Activated CD4-positive, alpha-beta memory T cell treated with anti-CD3 and anti-CD28 coated beads for 36 hours (primary cell): ENCODE data around the gene RELCH. TPM values are rescaled to one million over a fixed set of nuclear protein-coding genes. Genes with fewer than 3 reads are reported as not detected.

Experiments used
- CTCF ChIA-PET: fragments of 350-600 bp; sonication (Branson Sonifier 250); formaldehyde crosslinking; loops from one replicate; lab custom pipeline; 2021; ENCODE audit warnings: antibody characterized with exemption, inconsistent platforms; lab: Charles Lee
- POLR2A ChIA-PET: fragments of 350-600 bp; sonication (Branson Sonifier 250); formaldehyde crosslinking; loops from one replicate; lab custom pipeline; 2021; ENCODE audit warnings: antibody characterized with exemption; lab: Charles Lee
- DNase-seq: peaks from one replicate; pipeline ENCODE4 v3.0.0-alpha.2; 2020
- H3K27ac Mint-ChIP-seq: one replicate; pipeline ENCODE4 v1.8.0; 2021; ENCODE audit warnings: mixed read lengths
- H3K27me3 Mint-ChIP-seq: one replicate; pipeline ENCODE4 v1.8.0; 2021; ENCODE audit warnings: mixed read lengths
- H3K36me3 Mint-ChIP-seq: one replicate; pipeline ENCODE4 v1.8.0; 2021; ENCODE audit warnings: mixed read lengths
- H3K4me1 Mint-ChIP-seq: one replicate; pipeline ENCODE4 v1.8.0; 2021; ENCODE audit warnings: low read depth, mixed read lengths
- H3K4me3 Mint-ChIP-seq: one replicate; pipeline ENCODE4 v1.8.0; 2021; ENCODE audit warnings: mild to moderate bottlenecking, mixed read lengths
- H3K9me3 Mint-ChIP-seq: one replicate; pipeline ENCODE4 v1.8.0; 2021; ENCODE audit warnings: mixed read lengths
- intact Hi-C: fragments of 100-400 bp; cut with micrococcal nuclease; formaldehyde crosslinking; loops from one replicate; pipeline ENCODE4 v1.15.1; 2023
- total RNA-seq, 2 experiments: library from RNA; stranded (reverse); gene quantifications; one replicate each; pipeline ENCODE4 v1.2.3, GENCODE V29; 2021

Gene RELCH
- total RNA-seq, 2 experiments from 2014 or later = 16.1 to 17.7 TPM

- intact Hi-C loops = no loop called here
- H3K4me1 Mint-ChIP-seq = peaks cover 14% of the 10 kb centered on the region
- ChIA-PET POLR2A (no interaction called here), CTCF (no interaction called here)
- H3K27ac Mint-ChIP-seq = no peak overlapping the region
- no peak overlapping the region for H3K4me3 Mint-ChIP-seq
- H3K27me3 Mint-ChIP-seq = no peaks in the 10 kb centered on the region
- H3K36me3 Mint-ChIP-seq = peaks cover 19% of the 10 kb centered on the region
- H3K9me3 Mint-ChIP-seq = no peaks in the 10 kb centered on the region
- no peak for DNase-seq
These were observed 101.6 kb downstream of the RELCH start for GRCh38 chr18:62288665-62289008.

- Mint-ChIP-seq H3K9me3 (no peaks in the 10 kb centered on the region), H3K27me3 (no peaks in the 10 kb centered on the region), H3K36me3 (peaks cover 16% of the 10 kb centered on the region), H3K27ac (no peak overlapping the region), H3K4me3 (no peak overlapping the region), H3K4me1 (peaks cover 14% of the 10 kb centered on the region)
- no peak for DNase-seq
- ChIA-PET POLR2A (no interaction called here), CTCF (interaction anchor here (1.2 kb wide), 1 partner anchor 137 kb away, joined by 6 read pairs; no protein-coding TSS in a partner anchor)
- intact Hi-C loops = no loop called here
These were observed 102.0 kb downstream of the RELCH start for GRCh38 chr18:62289047-62289446.

GRCh38 chr18:62294073-62294472, 107.0 kb downstream of the RELCH start:
- no peak for DNase-seq
- ChIA-PET POLR2A (no interaction called here), CTCF (interaction anchor here (1.3 kb wide), 1 partner anchor 132 kb away, joined by 5 read pairs; no protein-coding TSS in a partner anchor)
- Mint-ChIP-seq H3K9me3 (no peaks in the 10 kb centered on the region), H3K4me1 (peaks cover 3% of the 10 kb centered on the region), H3K4me3 (no peak overlapping the region), H3K27ac (no peak overlapping the region), H3K36me3 (peaks cover 5% of the 10 kb centered on the region), H3K27me3 (no peaks in the 10 kb centered on the region)
- intact Hi-C loops = no loop called here

GRCh38 chr18:62300359-62300963, 113.4 kb downstream of the RELCH start:
- Mint-ChIP-seq H3K4me1 (peaks cover 8% of the 10 kb centered on the region), H3K27ac (no peak overlapping the region), H3K9me3 (no peaks in the 10 kb centered on the region), H3K36me3 (peaks cover 40% of the 10 kb centered on the region), H3K27me3 (no peaks in the 10 kb centered on the region), H3K4me3 (no peak overlapping the region)
- ChIA-PET CTCF (interaction anchor here (0.5 kb wide), 1 partner anchor 286 kb away, joined by 4 read pairs; no protein-coding TSS in a partner anchor), POLR2A (no interaction called here)
- DNase-seq = no peak
- intact Hi-C loops = no loop called here

GRCh38 chr18:62301322-62301721, 114.3 kb downstream of the RELCH start:
- CTCF ChIA-PET = no interaction called here
- DNase-seq = no peak
- H3K36me3 Mint-ChIP-seq = peaks cover 40% of the 10 kb centered on the region
- intact Hi-C loops = no loop called here
- H3K27ac Mint-ChIP-seq = no peak overlapping the region
- H3K4me1 Mint-ChIP-seq = peaks cover 8% of the 10 kb centered on the region
- POLR2A ChIA-PET = no interaction called here
- H3K9me3 Mint-ChIP-seq = no peaks in the 10 kb centered on the region
- H3K27me3 Mint-ChIP-seq = no peaks in the 10 kb centered on the region
- no peak overlapping the region for H3K4me3 Mint-ChIP-seq

- peaks cover 2% of the 10 kb centered on the region for H3K27me3 Mint-ChIP-seq
- CTCF ChIA-PET = interaction anchor here (0.8 to 1.4 kb wide), 2 partner anchors 12 to 272 kb away, joined by 3 read pairs; partner anchors contain the start of gene TNFRSF11A
- intact Hi-C loops = no loop called here
- POLR2A ChIA-PET = no interaction called here
- H3K4me1 Mint-ChIP-seq = no peaks in the 10 kb centered on the region
- no peak for DNase-seq
- H3K9me3 Mint-ChIP-seq = no peaks in the 10 kb centered on the region
- H3K4me3 Mint-ChIP-seq = no peak overlapping the region
- H3K27ac Mint-ChIP-seq = no peak overlapping the region
- peaks cover 6% of the 10 kb centered on the region for H3K36me3 Mint-ChIP-seq
These were observed 125.8 kb downstream of the RELCH start for GRCh38 chr18:62312851-62313250.

- Mint-ChIP-seq H3K27me3 (peaks cover 20% of the 10 kb centered on the region), H3K4me1 (no peaks in the 10 kb centered on the region), H3K4me3 (no peak overlapping the region), H3K36me3 (no peaks in the 10 kb centered on the region), H3K27ac (no peak overlapping the region), H3K9me3 (no peaks in the 10 kb centered on the region)
- intact Hi-C loops = no loop called here
- ChIA-PET CTCF (no interaction called here), POLR2A (no interaction called here)
- DNase-seq = no peak
These were observed 131.4 kb downstream of the RELCH start for GRCh38 chr18:62318228-62319180.

- H3K36me3 Mint-ChIP-seq = no peaks in the 10 kb centered on the region
- H3K9me3 Mint-ChIP-seq = no peaks in the 10 kb centered on the region
- H3K27me3 Mint-ChIP-seq = peaks cover 35% of the 10 kb centered on the region
- POLR2A ChIA-PET = no interaction called here
- DNase-seq = no peak
- CTCF ChIA-PET = no interaction called here
- H3K27ac Mint-ChIP-seq = no peak overlapping the region
- no peak overlapping the region for H3K4me3 Mint-ChIP-seq
- peaks cover 10% of the 10 kb centered on the region for H3K4me1 Mint-ChIP-seq
- intact Hi-C loops = no loop called here
These were observed 134.1 kb downstream of the RELCH start for GRCh38 chr18:62321201-62321600.

- H3K4me3 Mint-ChIP-seq = no peak overlapping the region
- no peaks in the 10 kb centered on the region for H3K36me3 Mint-ChIP-seq
- H3K9me3 Mint-ChIP-seq = no peaks in the 10 kb centered on the region
- ChIA-PET CTCF (interaction anchor here (0.6 to 1.8 kb wide), 3 partner anchors 8 to 1628 kb away, joined by 3 to 8 read pairs (median 4); no protein-coding TSS in a partner anchor), POLR2A (interaction anchor here (0.7 kb wide), 1 partner anchor 199 kb away, joined by 3 read pairs; the partner anchor contains the start of gene ZCCHC2)
- H3K27me3 Mint-ChIP-seq = peaks cover 53% of the 10 kb centered on the region
- intact Hi-C loops = loop anchor here (2.0 kb wide), 2 partner anchors 73 to 261 kb away; no protein-coding TSS in a partner anchor
- no peak for DNase-seq
- H3K4me1 Mint-ChIP-seq = peaks cover 15% of the 10 kb centered on the region
- H3K27ac Mint-ChIP-seq = no peak overlapping the region
These were observed 136.6 kb downstream of the RELCH start for GRCh38 chr18:62323483-62324180.

GRCh38 chr18:62324181-62324828, 137.2 kb downstream of the RELCH start:
- peaks cover 19% of the 10 kb centered on the region for H3K4me1 Mint-ChIP-seq
- ChIA-PET POLR2A (no interaction called here), CTCF (interaction anchor here (0.7 to 1.8 kb wide), 5 partner anchors 9 to 1627 kb away, joined by 3 to 8 read pairs (median 3); no protein-coding TSS in a partner anchor)
- intact Hi-C loops = loop anchor here (2.0 kb wide), 2 partner anchors 72 to 260 kb away; no protein-coding TSS in a partner anchor
- peak overlapping the region; percentile 63 for H3K4me3 Mint-ChIP-seq
- no peak overlapping the region for H3K27ac Mint-ChIP-seq
- no peak for DNase-seq
- peaks cover 59% of the 10 kb centered on the region for H3K27me3 Mint-ChIP-seq
- H3K9me3 Mint-ChIP-seq = no peaks in the 10 kb centered on the region
- H3K36me3 Mint-ChIP-seq = no peaks in the 10 kb centered on the region
